GM23248 (cell line): ENCODE measurements around the gene ST8SIA6. TPM values are rescaled to one million over a fixed set of nuclear protein-coding genes. Genes with fewer than 3 reads are reported as not detected.

Experiments
- DNase-seq: peaks from one replicate; pipeline ENCODE4 v3.0.0-alpha.2; 2015
- H2AFZ ChIP-seq: fragments of 200-600 bp; sonication (generic); 2 replicates; pipeline ENCODE4 v1.6.1; 2016; ENCODE audit warnings: antibody characterized with exemption
- H3F3A ChIP-seq: fragments of 200-600 bp; sonication (generic); 2 replicates; pipeline ENCODE4 v1.6.1; 2016; ENCODE audit warnings: mild to moderate bottlenecking, antibody characterized with exemption, mixed run types; ENCODE audit not compliant: insufficient read depth
- H3K27ac ChIP-seq: fragments of 200-600 bp; sonication (generic); 2 replicates; pipeline ENCODE4 v1.5.1; 2016; ENCODE audit warnings: mild to moderate bottlenecking
- H3K27me3 ChIP-seq: fragments of 200-600 bp; sonication (generic); replicated peaks from 2 replicates; pipeline ENCODE4 v1.6.1; 2016; ENCODE audit warnings: mild to moderate bottlenecking; ENCODE audit not compliant: insufficient read depth
- H3K36me3 ChIP-seq: fragments of 200-600 bp; sonication (generic); 2 replicates; pipeline ENCODE4 v1.6.1; 2016; ENCODE audit warnings: low read depth, mild to moderate bottlenecking
- H3K4me1 ChIP-seq: fragments of 200-600 bp; sonication (generic); 2 replicates; pipeline ENCODE4 v1.6.1; 2016; ENCODE audit warnings: mild to moderate bottlenecking; ENCODE audit not compliant: insufficient read depth
- H3K4me2 ChIP-seq: fragments of 200-600 bp; sonication (generic); one replicate; pipeline ENCODE4 v1.6.1; 2016; ENCODE audit warnings: mild to moderate bottlenecking; ENCODE audit not compliant: unreplicated experiment
- H3K4me3 ChIP-seq: fragments of 200-600 bp; sonication (generic); 2 replicates; pipeline ENCODE4 v1.5.1; 2016; ENCODE audit warnings: mild to moderate bottlenecking
- H3K79me2 ChIP-seq: fragments of 200-600 bp; sonication (generic); 2 replicates; pipeline ENCODE4 v1.6.1; 2016; ENCODE audit warnings: mild to moderate bottlenecking; ENCODE audit not compliant: insufficient read depth
- H3K9ac ChIP-seq: fragments of 200-600 bp; sonication (generic); 2 replicates; pipeline ENCODE4 v1.6.1; 2016; ENCODE audit warnings: mild to moderate bottlenecking
- H3K9me2 ChIP-seq: fragments of 200-600 bp; sonication (generic); 2 replicates; pipeline ENCODE4 v1.6.1; 2016; ENCODE audit warnings: mixed run types, mild to moderate bottlenecking, moderate library complexity; ENCODE audit not compliant: insufficient read depth
- H3K9me3 ChIP-seq: fragments of 200-600 bp; sonication (generic); one replicate; pipeline ENCODE4 v1.6.1; 2017; ENCODE audit warnings: low read depth
- H4K20me1 ChIP-seq: fragments of 200-600 bp; sonication (generic); 2 replicates; pipeline ENCODE4 v1.6.0; 2016; ENCODE audit not compliant: insufficient read depth
- EZH2 ChIP-seq: fragments of 200-600 bp; sonication (generic); IDR thresholded peaks from 2 replicates; pipeline ENCODE4 v1.6.1; 2018; ENCODE audit warnings: antibody characterized with exemption, mild to moderate bottlenecking; ENCODE audit not compliant: insufficient read depth, poor library complexity, severe bottlenecking
- EZH2phosphoT487 ChIP-seq: fragments of 200-600 bp; sonication (generic); IDR thresholded peaks from 2 replicates; pipeline ENCODE4 v1.6.1; 2018; ENCODE audit warnings: antibody characterized with exemption, moderate library complexity, mild to moderate bottlenecking, low read depth; ENCODE audit not compliant: insufficient read depth
- WGBS, 2 experiments: methylation state at CpG; one replicate each; pipeline ENCODE4 v1.1.6; 2015 to 2017; ENCODE audit warnings: low lambda C conversion rate in 2 of 2, low coverage in 1 of 2; ENCODE audit errors: missing lambda C conversion rate in 2 of 2; 5-methylcytosine and 5-hydroxymethylcytosine counted together
- in situ Hi-C: fragments of 300-500 bp; cut with MboI; formaldehyde crosslinking; loops from 2 replicates; pipeline ENCODE4 v1.15.0; 2020
- polyA plus RNA-seq: library from polyadenylated mRNA; unstranded; fragments of >200 nt; fragmentation: Nextera tagmentation; extraction: Ambion mirVana; gene quantifications from 2 replicates; pipeline ENCODE4 v1.2.1, GENCODE V29; 2016
- total RNA-seq: library from RNA; depleted of rRNA; stranded (reverse); fragments of >200 nt; shearing (Covaris generic); gene quantifications from 2 replicates; pipeline ENCODE4 v1.2.3, GENCODE V29; 2014

The ST8SIA6 gene
- total and polyA plus RNA-seq, 2 experiments from 2014 or later = not detected

DNA sequence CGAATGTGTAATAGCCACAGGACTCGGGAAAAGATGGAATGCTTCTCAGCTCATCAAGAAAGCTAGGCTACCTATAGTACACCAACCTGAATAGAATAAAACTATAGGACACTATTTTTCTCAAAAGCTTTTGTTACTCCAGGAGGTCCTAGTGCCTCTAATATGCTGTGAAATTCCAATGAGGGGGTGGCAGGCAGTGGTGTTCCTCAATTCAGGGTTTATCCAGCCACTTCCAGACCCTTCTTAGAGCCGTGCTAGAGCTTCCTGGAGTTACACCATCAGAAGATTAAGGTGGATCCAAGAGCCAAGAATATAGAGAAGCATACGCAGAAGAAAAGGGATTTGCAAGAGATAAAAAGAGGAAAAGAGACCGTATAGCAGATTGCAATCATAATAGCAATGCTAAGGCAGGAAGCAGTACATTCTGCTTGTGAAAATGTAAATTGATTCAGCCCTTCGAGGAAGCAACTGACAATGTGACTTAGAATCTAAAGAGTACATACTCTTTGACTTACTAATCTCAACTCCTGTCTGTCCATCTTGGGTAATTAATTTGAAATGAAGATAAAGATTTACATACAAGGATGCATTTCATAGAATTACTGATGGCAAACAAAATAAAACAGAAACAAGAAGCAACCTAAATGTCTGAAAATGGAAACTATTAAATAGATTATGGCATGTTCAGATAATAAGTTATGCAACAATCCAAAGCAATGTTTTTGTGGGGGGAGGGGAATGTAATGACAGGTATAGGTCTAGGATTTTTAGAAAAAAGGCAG, 2.1 kb downstream of the ST8SIA6 start:
- 49 to 54% methylated on average over 6 of the region's 6 CpGs for WGBS, 2 experiments
- H3F3A ChIP-seq = 0 out of 2 replicates have a peak, but pooled peaks cover 4% of the 10 kb centered on the region
- no peak overlapping the region for H3K27ac ChIP-seq
- TF ChIP-seq EZH2phosphoT487 (no peak), EZH2 (no peak)
- H4K20me1 ChIP-seq = no peaks in the 10 kb centered on the region
- H3K9me3 ChIP-seq = no peaks in the 10 kb centered on the region
- H3K9me2 ChIP-seq = no peaks in the 10 kb centered on the region
- H3K4me1 ChIP-seq = peaks cover 5% of the 10 kb centered on the region; the same call in 1 of the 2 replicates
- no peaks in the 10 kb centered on the region for H3K36me3 ChIP-seq
- H3K79me2 ChIP-seq = no peaks in the 10 kb centered on the region
- H2AFZ ChIP-seq = no peak overlapping the region
- H3K9ac ChIP-seq = no peak overlapping the region
- in situ Hi-C loops = no loop called here
- no peak overlapping the region for H3K4me3 ChIP-seq
- H3K27me3 ChIP-seq = peaks cover 45% of the 10 kb centered on the region
- no peak overlapping the region for H3K4me2 ChIP-seq
- DNase-seq = no peak

DNA sequence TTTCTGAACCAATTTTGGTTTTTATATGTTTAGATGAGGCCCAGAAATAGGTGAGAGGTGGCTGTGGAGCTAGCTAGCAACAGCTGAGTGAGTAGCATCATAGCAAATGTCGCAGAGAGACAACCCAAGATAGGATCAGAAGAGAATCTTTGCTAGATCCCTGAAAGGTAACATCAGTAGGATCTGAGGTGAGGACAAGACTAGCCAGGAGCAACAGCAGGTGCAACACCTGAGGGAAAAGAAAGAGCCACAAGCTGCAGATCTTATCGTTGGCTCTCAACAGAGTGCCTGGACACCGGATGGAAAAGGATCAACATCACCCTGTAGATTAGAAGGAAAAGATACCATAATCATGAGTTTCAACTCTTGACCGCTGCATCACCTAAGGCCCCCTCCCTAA, 4.4 kb downstream of the ST8SIA6 start:
- in situ Hi-C loops = no loop called here
- Histone ChIP-seq H3K27me3 (peaks cover 56% of the 10 kb centered on the region), H3K9me3 (no peaks in the 10 kb centered on the region), H3K79me2 (no peaks in the 10 kb centered on the region), H2AFZ (no peak overlapping the region), H3K27ac (no peak overlapping the region), H3K4me3 (no peak overlapping the region), H3K36me3 (no peaks in the 10 kb centered on the region), H3K4me2 (no peak overlapping the region), H4K20me1 (no peaks in the 10 kb centered on the region), H3F3A (0 out of 2 replicates have a peak, but pooled peaks cover 4% of the 10 kb centered on the region), H3K4me1 (peaks cover 5% of the 10 kb centered on the region; the same call in 1 of the 2 replicates), H3K9ac (no peak overlapping the region), H3K9me2 (no peaks in the 10 kb centered on the region)
- DNase-seq = no peak
- 56 to 65% methylated on average over 4 of the region's 4 CpGs for WGBS, 2 experiments
- TF ChIP-seq EZH2phosphoT487 (no peak), EZH2 (no peak)

DNA sequence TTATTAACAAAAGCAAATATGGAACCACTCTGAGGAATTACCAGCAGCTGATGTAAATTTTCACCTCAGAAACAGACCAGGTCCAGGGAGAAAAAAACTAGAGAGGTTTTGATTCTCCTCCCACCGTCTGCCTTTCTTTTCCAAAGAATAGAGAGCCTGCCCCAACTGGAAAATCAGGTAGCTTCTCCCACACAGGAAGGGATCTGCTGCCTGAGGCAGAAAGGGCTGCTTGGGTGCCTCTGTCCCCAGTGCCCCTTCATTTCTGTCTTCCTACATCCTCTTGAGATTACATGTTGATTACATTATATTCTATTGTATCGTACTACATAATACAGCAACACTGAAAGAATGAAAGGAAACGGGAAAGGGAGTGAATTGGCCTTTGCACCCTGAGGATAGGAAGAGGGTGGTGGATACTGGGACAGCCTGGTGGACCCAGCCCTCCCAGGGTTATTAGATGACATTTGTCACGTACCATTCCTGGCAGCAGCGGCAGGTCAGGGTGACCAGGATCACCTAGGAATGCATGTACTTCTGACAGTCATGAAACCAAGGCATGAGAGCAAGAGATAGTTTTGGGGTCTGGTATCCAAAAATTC, 8.9 kb downstream of the ST8SIA6 start:
- peaks cover 55% of the 10 kb centered on the region for H3K27me3 ChIP-seq
- H2AFZ ChIP-seq = no peak overlapping the region
- H3K4me1 ChIP-seq = no peaks in the 10 kb centered on the region
- H3K4me3 ChIP-seq = no peak overlapping the region
- no peak overlapping the region for H3K4me2 ChIP-seq
- H3K79me2 ChIP-seq = no peaks in the 10 kb centered on the region
- H3K36me3 ChIP-seq = no peaks in the 10 kb centered on the region
- no peak overlapping the region for H3K27ac ChIP-seq
- no peaks in the 10 kb centered on the region for H3K9me2 ChIP-seq
- TF ChIP-seq EZH2phosphoT487 (no peak), EZH2 (no peak)
- no peaks in the 10 kb centered on the region for H3K9me3 ChIP-seq
- 36 to 40% methylated on average over 5 of the region's 5 CpGs for WGBS, 2 experiments
- no peak for DNase-seq
- no peaks in the 10 kb centered on the region for H4K20me1 ChIP-seq
- no peak overlapping the region for H3K9ac ChIP-seq
- no peaks in the 10 kb centered on the region for H3F3A ChIP-seq
- in situ Hi-C loops = no loop called here

DNA sequence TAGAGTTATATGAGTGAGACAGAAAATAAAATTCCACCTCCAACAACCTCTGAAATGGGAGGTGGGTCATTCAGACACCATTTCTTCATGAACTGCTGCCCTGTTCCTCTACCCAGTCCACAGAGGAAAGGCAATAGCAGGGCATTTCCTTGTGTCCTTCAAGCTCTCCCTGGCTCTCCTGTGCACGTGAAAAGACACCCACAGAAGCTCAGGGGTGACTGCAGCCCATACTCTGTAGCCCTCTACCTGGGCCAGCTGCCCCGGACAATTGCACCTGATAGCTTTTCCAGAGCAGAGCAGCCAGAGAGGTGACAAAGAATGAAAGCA, 10.0 kb downstream of the ST8SIA6 start:
- Histone ChIP-seq H3K27me3 (peaks cover 55% of the 10 kb centered on the region), H3K9me2 (no peaks in the 10 kb centered on the region), H2AFZ (no peak overlapping the region), H4K20me1 (no peaks in the 10 kb centered on the region), H3K4me1 (no peaks in the 10 kb centered on the region), H3K36me3 (no peaks in the 10 kb centered on the region), H3K9ac (no peak overlapping the region), H3K9me3 (no peaks in the 10 kb centered on the region), H3K79me2 (no peaks in the 10 kb centered on the region), H3K4me2 (no peak overlapping the region), H3K27ac (no peak overlapping the region), H3F3A (no peaks in the 10 kb centered on the region), H3K4me3 (no peak overlapping the region)
- no peak for DNase-seq
- in situ Hi-C loops = no loop called here
- WGBS, 2 experiments = 22 to 25% methylated on average over 2 of the region's 2 CpGs
- TF ChIP-seq EZH2phosphoT487 (no peak), EZH2 (no peak)
